ENCODE measurements around the gene MAPK9.

- no peak for TF ChIP-seq CTCF (conservative IDR thresholded peaks at IDR 0.05)
- TF ChIP-seq ZFX (IDR thresholded peaks at IDR 0.05) = no peak
Measured at GRCh38 chr5:180316586-180316985, 24.7 kb upstream of the MAPK9 start.
